Vagina (tissue), 2 donors: ENCODE results near the gene PDIA6. TPM values are rescaled to one million over a fixed set of nuclear protein-coding genes. Genes with fewer than 3 reads are reported as not detected.
"Not testable (repeated sequence)": the region's sequence is repeated elsewhere in the genome, so short reads cannot be mapped to it uniquely, and the experiment has no call there.

Experiments
- DNase-seq, 2 donors: peaks; one replicate each; pipeline ENCODE4 v3.0.0-alpha.2; 2017; ENCODE audit errors: extremely low spot score in 2 of 2
- H3K27ac ChIP-seq: fragments of 200-600 bp; sonication (generic); one replicate; pipeline ENCODE4 v1.5.1; 2019
- H3K27me3 ChIP-seq: fragments of 200-600 bp; sonication (generic); one replicate; pipeline ENCODE4 v1.5.1; 2019
- H3K36me3 ChIP-seq, 2 donors: fragments of 200-600 bp; sonication (generic); one replicate each; pipeline ENCODE4 v1.5.1; 2017 to 2019
- H3K4me1 ChIP-seq: fragments of 200-600 bp; sonication (generic); one replicate; pipeline ENCODE4 v1.5.1; 2019
- H3K4me3 ChIP-seq, 2 donors: fragments of 200-600 bp; sonication (generic); 1 replicate in 1 of 2; 2 replicates in 1 of 2; pipeline ENCODE4 v1.5.1; 2016 to 2019
- H3K9me3 ChIP-seq: fragments of 200-600 bp; sonication (generic); one replicate; pipeline ENCODE4 v1.5.1; 2019
- POLR2A ChIP-seq, 2 donors: fragments of 450-650 bp; IDR thresholded peaks; one replicate each; pipeline ENCODE4 v1.6.1; 2017; ENCODE audit warnings: antibody characterized with exemption in 2 of 2, mild to moderate bottlenecking in 2 of 2, moderate library complexity in 2 of 2
- POLR2AphosphoS5 ChIP-seq, 2 donors: sonication (generic); formaldehyde crosslinking; IDR thresholded peaks; one replicate each; pipeline ENCODE4 v1.9.0; 2017; ENCODE audit warnings: antibody characterized with exemption in 2 of 2, mild to moderate bottlenecking in 2 of 2, low read depth in 1 of 2; ENCODE audit not compliant: insufficient read depth in 1 of 2
- intact Hi-C: fragments of 100-400 bp; cut with DNase I; formaldehyde crosslinking; loops from one replicate; pipeline ENCODE4 v1.15.1; 2023
- total RNA-seq: library from RNA; depleted of rRNA; stranded (reverse); fragments of >200 nt; gene quantifications from one replicate; pipeline ENCODE4 v1.2.3, GENCODE V29; 2016
- TF ChIP-seq, protein P1 (sequence below), 3 experiments: fragments of 450-650 bp in 2 of 3; fragments of 200-600 bp in 1 of 3; sonication (generic) in 1 of 3; IDR thresholded peaks; one replicate each; pipeline ENCODE4 v1.5.1; 2017 to 2019; ENCODE audit warnings: antibody characterized with exemption in 3 of 3, mild to moderate bottlenecking in 2 of 3, moderate library complexity in 2 of 3

PDIA6 gene
- total RNA-seq, 1 donor from 2014 or later, result 55.0 TPM

DNA sequence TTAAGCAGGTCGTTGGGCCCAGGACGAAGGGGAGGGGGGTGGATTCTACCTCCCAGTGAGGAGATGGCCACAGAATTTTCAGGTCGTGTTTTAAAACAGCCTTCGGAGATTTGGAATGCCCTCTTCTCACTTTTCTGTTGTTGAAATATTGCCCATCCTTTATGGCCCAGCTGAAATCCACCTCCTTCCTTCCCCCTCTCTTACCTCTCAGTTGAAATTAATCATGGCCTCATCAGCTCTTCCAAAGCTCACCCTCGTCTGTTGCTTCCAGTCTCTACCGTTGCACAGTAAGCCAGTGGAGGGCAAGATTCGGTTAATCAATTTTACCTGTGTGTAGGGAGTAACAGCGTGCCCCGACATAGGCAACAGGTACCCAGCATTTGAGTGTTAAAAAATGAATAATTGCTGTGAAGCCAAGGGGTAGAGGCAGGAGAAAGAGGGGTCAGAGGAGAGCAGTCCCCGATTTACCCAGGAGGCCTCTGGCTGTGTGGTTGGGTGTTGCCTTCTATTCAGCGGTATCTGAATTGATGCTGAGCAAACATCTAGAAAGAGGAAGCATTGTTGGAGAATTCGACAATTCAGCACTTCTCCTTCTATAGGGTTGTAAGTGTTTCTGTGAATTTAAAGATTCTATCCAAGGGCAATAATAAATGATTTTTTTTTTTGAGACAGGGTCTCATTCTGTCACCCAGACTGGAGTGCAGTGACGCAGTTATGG is 8.6 kb upstream of the PDIA6 start:
- intact Hi-C loops, result no loop called here
- Histone ChIP-seq H3K36me3 (no peaks in the 10 kb centered on the region), H3K4me3 (no peak overlapping the region), H3K27me3 (no peaks in the 10 kb centered on the region), H3K4me1 (no peaks in the 10 kb centered on the region), H3K27ac (no peak overlapping the region), H3K9me3 (no peaks in the 10 kb centered on the region)
- TF ChIP-seq, protein P1, sequence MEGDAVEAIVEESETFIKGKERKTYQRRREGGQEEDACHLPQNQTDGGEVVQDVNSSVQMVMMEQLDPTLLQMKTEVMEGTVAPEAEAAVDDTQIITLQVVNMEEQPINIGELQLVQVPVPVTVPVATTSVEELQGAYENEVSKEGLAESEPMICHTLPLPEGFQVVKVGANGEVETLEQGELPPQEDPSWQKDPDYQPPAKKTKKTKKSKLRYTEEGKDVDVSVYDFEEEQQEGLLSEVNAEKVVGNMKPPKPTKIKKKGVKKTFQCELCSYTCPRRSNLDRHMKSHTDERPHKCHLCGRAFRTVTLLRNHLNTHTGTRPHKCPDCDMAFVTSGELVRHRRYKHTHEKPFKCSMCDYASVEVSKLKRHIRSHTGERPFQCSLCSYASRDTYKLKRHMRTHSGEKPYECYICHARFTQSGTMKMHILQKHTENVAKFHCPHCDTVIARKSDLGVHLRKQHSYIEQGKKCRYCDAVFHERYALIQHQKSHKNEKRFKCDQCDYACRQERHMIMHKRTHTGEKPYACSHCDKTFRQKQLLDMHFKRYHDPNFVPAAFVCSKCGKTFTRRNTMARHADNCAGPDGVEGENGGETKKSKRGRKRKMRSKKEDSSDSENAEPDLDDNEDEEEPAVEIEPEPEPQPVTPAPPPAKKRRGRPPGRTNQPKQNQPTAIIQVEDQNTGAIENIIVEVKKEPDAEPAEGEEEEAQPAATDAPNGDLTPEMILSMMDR (IDR thresholded peaks at IDR 0.05), result no peak
- TF ChIP-seq POLR2AphosphoS5 (IDR thresholded peaks at IDR 0.05; ENCODE audit: insufficient read depth in 1 of 2, low read depth in 1 of 2) (no peak), POLR2A (IDR thresholded peaks at IDR 0.05) (no peak)
- DNase-seq, result no peak

DNA sequence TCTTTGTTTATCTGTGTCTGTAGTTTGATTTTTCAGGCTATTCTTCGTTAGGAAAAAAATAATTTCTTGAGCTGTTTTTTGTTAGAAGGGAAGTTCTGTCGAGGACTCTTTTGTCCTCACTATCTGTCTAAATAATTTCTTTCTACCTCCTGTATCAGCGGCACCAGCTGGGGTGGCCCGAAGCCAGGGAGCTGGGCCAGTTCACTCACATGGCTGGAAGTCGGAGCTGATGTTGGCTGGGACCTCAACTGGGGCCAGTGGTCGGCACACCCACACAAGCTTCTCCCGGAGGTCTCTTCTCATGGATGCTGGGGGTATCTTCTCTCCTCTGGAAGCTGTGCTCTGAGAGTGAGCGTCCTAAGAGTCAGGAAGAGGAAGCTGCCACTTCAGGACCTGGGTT is 8.0 kb upstream of the PDIA6 start:
- Histone ChIP-seq H3K9me3 (no peaks in the 10 kb centered on the region), H3K36me3 (no peaks in the 10 kb centered on the region), H3K27ac (no peak overlapping the region), H3K4me3 (no peak overlapping the region), H3K4me1 (no peaks in the 10 kb centered on the region), H3K27me3 (no peaks in the 10 kb centered on the region)
- intact Hi-C loops, result no loop called here
- TF ChIP-seq, protein P1 (IDR thresholded peaks at IDR 0.05), result no peak
- TF ChIP-seq POLR2AphosphoS5 (IDR thresholded peaks at IDR 0.05; ENCODE audit: insufficient read depth in 1 of 2, low read depth in 1 of 2), result no peak
- no peak for TF ChIP-seq POLR2A (IDR thresholded peaks at IDR 0.05)
- DNase-seq, result no peak

DNA sequence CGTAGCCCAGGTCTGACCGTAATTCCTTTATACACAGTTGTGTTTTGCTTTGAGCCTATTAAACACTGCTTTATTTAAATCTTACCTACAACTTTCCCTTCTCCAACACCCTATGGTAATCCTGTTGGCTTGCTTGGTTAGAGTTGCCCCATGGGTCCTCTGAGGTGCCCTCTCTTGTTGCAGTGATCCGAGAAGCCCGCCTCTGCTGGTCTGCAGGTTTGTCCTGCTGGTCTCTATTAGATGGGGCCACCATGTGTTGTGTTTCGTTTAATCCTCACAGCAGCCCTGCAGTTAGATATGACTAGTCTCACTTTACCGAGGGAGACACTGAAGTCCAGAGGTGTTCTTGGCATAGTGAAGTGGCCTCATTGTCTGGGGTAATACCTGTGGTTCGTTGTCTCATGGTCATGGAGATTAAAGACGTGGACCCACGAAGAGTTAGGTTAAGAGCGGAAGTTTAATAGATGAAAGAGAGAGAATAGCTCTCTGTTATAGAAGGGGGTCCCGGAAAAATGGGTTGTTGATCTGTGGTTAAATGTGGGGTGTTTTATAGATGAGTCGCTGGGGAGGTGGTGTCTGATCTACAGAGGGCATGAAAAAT is 7.2 kb upstream of the PDIA6 start:
- no peaks in the 10 kb centered on the region for H3K27me3 ChIP-seq
- no peaks in the 10 kb centered on the region for H3K36me3 ChIP-seq
- no peak for DNase-seq
- H3K4me1 ChIP-seq, result no peaks in the 10 kb centered on the region
- TF ChIP-seq POLR2A (IDR thresholded peaks at IDR 0.05), result no peak
- no peak for TF ChIP-seq POLR2AphosphoS5 (IDR thresholded peaks at IDR 0.05; ENCODE audit: insufficient read depth in 1 of 2, low read depth in 1 of 2)
- TF ChIP-seq, protein P1 (IDR thresholded peaks at IDR 0.05), result no peak
- intact Hi-C loops, result loop anchor here (5.0 to 10.0 kb wide), 2 partner anchors 635 to 1977 kb away; no protein-coding TSS in a partner anchor
- H3K27ac ChIP-seq, result no peak overlapping the region
- no peaks in the 10 kb centered on the region for H3K9me3 ChIP-seq
- H3K4me3 ChIP-seq, result no peak overlapping the region

DNA sequence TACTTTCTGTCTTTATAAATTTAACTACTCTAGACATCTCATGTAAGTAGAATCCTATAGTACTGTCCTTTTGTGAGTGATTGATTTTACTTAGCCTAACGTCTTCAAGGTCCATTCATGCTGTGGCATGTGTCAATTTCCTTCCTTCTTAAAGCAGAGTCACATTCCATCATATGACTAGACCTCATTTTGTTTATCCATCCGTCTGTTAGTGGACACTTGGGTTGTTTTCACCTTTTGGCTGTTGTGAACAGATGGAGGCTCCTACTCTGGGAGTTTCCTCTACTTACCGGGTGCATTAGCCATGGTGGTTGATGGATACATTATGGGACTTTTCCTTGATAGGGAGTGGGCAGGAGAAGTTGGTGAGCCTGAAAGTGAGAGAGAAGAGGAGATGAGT is 6.4 kb upstream of the PDIA6 start:
- Histone ChIP-seq H3K9me3 (no peaks in the 10 kb centered on the region), H3K27me3 (no peaks in the 10 kb centered on the region), H3K27ac (no peak overlapping the region), H3K36me3 (no peaks in the 10 kb centered on the region), H3K4me1 (no peaks in the 10 kb centered on the region), H3K4me3 (no peak overlapping the region)
- TF ChIP-seq POLR2AphosphoS5 (IDR thresholded peaks at IDR 0.05; ENCODE audit: insufficient read depth in 1 of 2, low read depth in 1 of 2) (no peak), POLR2A (IDR thresholded peaks at IDR 0.05) (no peak)
- TF ChIP-seq, protein P1 (IDR thresholded peaks at IDR 0.05), result no peak
- intact Hi-C loops, result loop anchor here (5.0 to 10.0 kb wide), 2 partner anchors 636 to 1978 kb away; no protein-coding TSS in a partner anchor
- DNase-seq, result no peak

DNA sequence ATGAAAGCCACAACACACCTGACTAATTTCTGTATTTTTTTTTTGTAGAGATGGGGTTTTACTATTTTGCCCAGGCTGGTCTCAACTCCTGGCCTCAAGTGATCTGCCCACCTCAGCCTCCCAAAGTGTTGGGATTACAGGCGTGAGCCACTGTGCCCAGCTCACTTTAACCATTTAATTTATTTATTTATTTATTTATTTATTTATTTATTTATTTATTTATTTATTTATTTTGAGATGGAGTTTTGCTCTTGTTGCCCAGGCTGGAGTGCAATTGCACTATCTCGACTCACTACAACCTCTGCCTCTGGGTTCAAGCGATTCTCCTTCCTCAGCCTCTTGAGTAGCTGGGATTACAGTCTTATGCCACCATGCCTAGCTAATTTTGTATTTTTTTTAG is 5.7 kb upstream of the PDIA6 start:
- H3K9me3 ChIP-seq, H3K4me1 ChIP-seq, H3K27me3 ChIP-seq, H3K4me3 ChIP-seq, H3K36me3 ChIP-seq, DNase-seq, H3K27ac ChIP-seq: not testable (repeated sequence)
- intact Hi-C loops, result loop anchor here (5.0 to 10.0 kb wide), 2 partner anchors 636 to 1979 kb away; no protein-coding TSS in a partner anchor
